HUES64 (cell line): Measurements from ENCODE around the gene ITGB2.

ENCODE experiments used
- H3K27ac ChIP-seq: 2 replicates; pipeline ENCODE4 v1.7.0; 2013; ENCODE audit warnings: low read depth, low read length, inconsistent platforms
- H3K27me3 ChIP-seq: 2 replicates; pipeline ENCODE4 v1.6.1; 2013; ENCODE audit warnings: mild to moderate bottlenecking, low read length; ENCODE audit not compliant: insufficient read depth
- H3K36me3 ChIP-seq: 2 replicates; pipeline ENCODE4 v1.6.1; 2013; ENCODE audit warnings: mild to moderate bottlenecking, low read length; ENCODE audit not compliant: insufficient read depth
- H3K4me1 ChIP-seq: 2 replicates; pipeline ENCODE4 v1.6.1; 2013; ENCODE audit warnings: mild to moderate bottlenecking, low read length, moderate library complexity; ENCODE audit not compliant: insufficient read depth
- H3K4me3 ChIP-seq: 2 replicates; pipeline ENCODE4 v1.5.1; 2013; ENCODE audit warnings: mild to moderate bottlenecking, low read length, moderate library complexity
- H3K9ac ChIP-seq: 2 replicates; pipeline ENCODE4 v1.6.1; 2013; ENCODE audit warnings: mild to moderate bottlenecking, low read depth, low read length
- H3K9me3 ChIP-seq: 2 replicates; pipeline ENCODE4 v1.6.1; 2013; ENCODE audit warnings: low read depth, low read length; ENCODE audit not compliant: insufficient read depth
- WGBS: fragments of 150-250, 120-280 bp; methylation state at CpG from one replicate; pipeline ENCODE4 v1.1.7; 2013; ENCODE audit warnings: missing lambda C conversion rate; 5-methylcytosine and 5-hydroxymethylcytosine counted together

Gene ITGB2

DNA sequence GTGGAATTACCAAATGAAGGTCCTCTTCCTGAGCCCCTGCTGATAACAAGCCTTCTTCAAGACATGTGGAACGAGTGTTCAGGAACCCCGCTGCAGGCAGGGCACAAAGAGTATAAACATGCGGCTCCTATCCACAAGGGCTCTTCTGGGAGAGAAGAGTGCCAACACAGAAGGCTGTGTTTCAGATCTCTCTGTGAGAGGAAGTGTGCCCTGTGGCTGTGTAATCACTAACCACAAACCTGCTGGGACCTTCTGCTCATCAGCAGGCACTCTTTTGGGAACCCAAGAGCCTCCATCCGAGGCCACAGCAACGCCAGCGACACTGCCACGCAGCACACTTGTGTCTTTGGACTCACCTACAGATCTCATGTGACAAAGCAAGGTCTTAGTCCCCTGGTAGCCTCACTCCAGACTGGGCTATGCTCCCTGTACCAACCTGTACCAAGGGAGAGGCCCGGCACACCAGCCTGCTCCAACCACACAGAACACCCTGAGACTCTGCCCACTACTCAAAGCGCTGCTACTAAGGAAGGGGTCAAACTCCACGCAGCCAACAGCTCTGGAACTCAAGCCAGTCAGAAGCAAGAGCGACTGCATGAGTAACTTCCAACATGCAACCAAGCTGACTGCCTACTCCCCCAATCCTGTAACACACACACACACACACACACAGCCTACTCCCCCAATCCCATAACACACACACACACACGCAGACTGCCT lies 55.0 kb downstream of the ITGB2 start:
- peaks cover 42% of the 10 kb centered on the region for H3K36me3 ChIP-seq
- no peak overlapping the region for H3K4me3 ChIP-seq
- peaks cover 30% of the 10 kb centered on the region for H3K4me1 ChIP-seq
- 94% methylated on average over 12 of the region's 12 CpGs for WGBS
- H3K27me3 ChIP-seq: no peaks in the 10 kb centered on the region
- H3K9ac ChIP-seq: no peak overlapping the region
- no peak overlapping the region for H3K27ac ChIP-seq
- no peaks in the 10 kb centered on the region for H3K9me3 ChIP-seq

DNA sequence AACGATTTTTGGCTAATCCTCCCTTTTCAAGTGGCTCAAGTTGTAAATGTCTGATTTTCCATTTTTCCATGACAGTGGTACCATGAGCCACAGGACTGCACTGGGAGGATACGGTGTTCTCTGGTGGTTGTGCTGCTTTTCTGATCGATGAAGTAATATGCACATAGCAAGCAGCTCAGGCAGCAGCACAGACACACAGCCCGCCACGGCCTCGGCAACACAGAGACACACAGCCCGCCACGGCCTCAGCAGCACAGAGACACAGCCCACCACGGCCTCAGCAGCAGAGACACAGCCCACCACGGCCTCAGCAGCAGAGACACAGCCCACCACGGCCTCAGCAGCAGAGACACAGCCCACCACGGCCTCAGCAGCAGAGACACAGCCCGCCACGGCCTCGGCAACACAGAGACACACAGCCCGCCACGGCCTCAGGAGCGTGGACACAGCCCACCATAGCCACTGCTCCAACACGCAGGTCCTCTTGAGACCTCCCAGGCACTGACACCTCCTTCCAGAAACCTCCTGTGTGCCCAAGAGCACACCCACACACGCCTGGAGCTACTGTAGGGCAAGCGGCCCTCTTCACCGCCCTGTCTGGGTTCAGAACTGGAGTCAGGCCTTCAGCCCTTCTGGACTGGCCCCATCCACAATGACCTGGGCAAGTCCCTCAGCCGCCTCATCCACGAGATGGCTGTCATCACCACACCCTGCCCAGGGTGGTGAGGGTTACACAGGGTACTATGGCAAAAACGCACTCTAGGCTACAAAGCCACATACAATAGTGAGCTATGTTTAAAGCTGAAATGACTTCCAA lies 57.6 kb downstream of the ITGB2 start:
- H3K27ac ChIP-seq: no peak overlapping the region
- H3K9me3 ChIP-seq: no peaks in the 10 kb centered on the region
- no peak overlapping the region for H3K9ac ChIP-seq
- no peak overlapping the region for H3K4me3 ChIP-seq
- H3K36me3 ChIP-seq: peaks cover 65% of the 10 kb centered on the region
- no peaks in the 10 kb centered on the region for H3K27me3 ChIP-seq
- peaks cover 17% of the 10 kb centered on the region for H3K4me1 ChIP-seq
- 96% methylated on average over 25 of the region's 25 CpGs for WGBS

DNA sequence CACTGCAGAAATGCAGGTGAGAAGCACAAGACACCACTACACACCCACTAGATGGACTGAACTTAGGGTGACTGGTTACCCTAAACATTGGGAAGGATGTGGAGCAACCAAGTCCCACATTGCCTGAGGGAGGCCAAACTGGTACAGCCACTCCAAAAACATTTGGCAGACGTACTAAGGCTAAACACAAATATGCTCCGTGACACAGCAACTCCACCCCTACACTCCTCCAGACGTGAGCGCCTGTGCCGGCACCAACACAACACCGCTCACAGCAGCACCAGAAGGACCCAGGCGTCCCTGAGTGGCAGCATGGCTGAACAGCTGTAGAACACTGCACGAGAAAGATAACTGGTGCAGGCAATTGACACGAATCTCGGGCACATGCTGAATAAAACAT lies 61.9 kb downstream of the ITGB2 start:
- Histone ChIP-seq H3K27ac (no peak overlapping the region), H3K4me3 (no peak overlapping the region), H3K9ac (no peak overlapping the region), H3K36me3 (peaks cover 78% of the 10 kb centered on the region), H3K4me1 (no peaks in the 10 kb centered on the region), H3K27me3 (no peaks in the 10 kb centered on the region), H3K9me3 (no peaks in the 10 kb centered on the region)
- WGBS: 93% methylated on average over 10 of the region's 10 CpGs

DNA sequence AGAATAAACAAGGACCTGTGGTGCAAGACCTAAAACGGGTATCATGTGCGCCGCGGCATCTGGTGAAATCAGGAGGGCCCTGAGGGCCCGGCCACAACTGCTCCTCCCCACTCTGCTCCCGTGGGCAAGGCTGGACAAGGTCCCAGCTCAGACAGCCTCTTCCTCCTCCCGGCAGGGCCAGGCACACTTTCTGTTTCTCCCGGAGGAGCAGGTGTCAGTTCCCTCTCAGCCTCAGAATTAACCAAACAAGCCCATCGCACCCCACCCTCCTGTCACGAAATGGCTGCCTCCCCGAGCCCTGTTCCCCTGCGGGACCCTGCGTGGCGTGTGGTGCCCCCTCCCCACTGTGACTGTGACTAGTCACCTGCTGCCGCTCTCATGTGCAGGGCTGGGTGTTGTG lies 62.4 kb downstream of the ITGB2 start:
- Histone ChIP-seq H3K9ac (no peak overlapping the region), H3K4me1 (no peaks in the 10 kb centered on the region), H3K36me3 (peaks cover 77% of the 10 kb centered on the region), H3K27ac (no peak overlapping the region), H3K27me3 (no peaks in the 10 kb centered on the region), H3K4me3 (no peak overlapping the region), H3K9me3 (no peaks in the 10 kb centered on the region)
- 95% methylated on average over 15 of the region's 15 CpGs for WGBS

- H3K36me3 ChIP-seq: peaks cover 77% of the 10 kb centered on the region
- 91% methylated on average over 16 of the region's 16 CpGs for WGBS
- H3K9me3 ChIP-seq: no peaks in the 10 kb centered on the region
- H3K4me3 ChIP-seq: no peak overlapping the region
- no peak overlapping the region for H3K9ac ChIP-seq
- no peaks in the 10 kb centered on the region for H3K27me3 ChIP-seq
- H3K4me1 ChIP-seq: no peaks in the 10 kb centered on the region
- H3K27ac ChIP-seq: no peak overlapping the region
These were observed 63.4 kb downstream of the ITGB2 start for GRCh38 chr21:44857127-44857892.

DNA sequence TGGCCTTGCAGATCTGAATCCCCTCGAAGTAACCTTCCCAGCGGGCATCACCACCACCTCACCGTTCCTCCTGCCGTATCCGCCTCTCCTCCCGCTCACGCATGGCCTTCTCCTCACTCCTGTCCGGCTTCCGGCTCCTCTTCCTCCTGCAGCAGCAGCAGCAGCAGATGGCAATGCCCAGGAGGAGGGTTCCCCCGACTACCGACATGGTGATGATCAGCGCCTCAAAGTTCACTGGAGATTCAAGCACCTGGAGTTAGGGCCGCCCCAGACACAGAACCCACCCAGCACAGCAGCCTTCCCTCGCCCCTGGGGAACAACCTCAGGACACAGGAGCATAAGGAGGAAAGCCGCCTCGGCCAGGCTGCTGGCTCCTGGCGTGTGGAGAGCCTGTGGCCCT lies 64.6 kb downstream of the ITGB2 start:
- Histone ChIP-seq H3K9me3 (no peaks in the 10 kb centered on the region), H3K4me3 (no peak overlapping the region), H3K4me1 (no peaks in the 10 kb centered on the region), H3K9ac (no peak overlapping the region), H3K27me3 (no peaks in the 10 kb centered on the region), H3K36me3 (peaks cover 81% of the 10 kb centered on the region), H3K27ac (no peak overlapping the region)
- 96% methylated on average over 17 of the region's 17 CpGs for WGBS

GRCh38 chr21:44855572-44855971 lies 65.1 kb downstream of the ITGB2 start:
- 96% methylated on average over 14 of the region's 14 CpGs for WGBS
- Histone ChIP-seq H3K27ac (no peak overlapping the region), H3K27me3 (no peaks in the 10 kb centered on the region), H3K4me1 (no peaks in the 10 kb centered on the region), H3K36me3 (peaks cover 84% of the 10 kb centered on the region), H3K9ac (no peak overlapping the region), H3K9me3 (no peaks in the 10 kb centered on the region), H3K4me3 (no peak overlapping the region)

- 95% methylated on average over 31 of the region's 31 CpGs for WGBS
- Histone ChIP-seq H3K36me3 (peaks cover 87% of the 10 kb centered on the region), H3K4me3 (no peak overlapping the region), H3K4me1 (no peaks in the 10 kb centered on the region), H3K27ac (no peak overlapping the region), H3K27me3 (no peaks in the 10 kb centered on the region), H3K9me3 (no peaks in the 10 kb centered on the region), H3K9ac (no peak overlapping the region)
These were observed 65.8 kb downstream of the ITGB2 start for GRCh38 chr21:44854664-44855446.

GRCh38 chr21:44854391-44854663 lies 66.4 kb downstream of the ITGB2 start:
- Histone ChIP-seq H3K9ac (no peak overlapping the region), H3K4me1 (no peaks in the 10 kb centered on the region), H3K27me3 (no peaks in the 10 kb centered on the region), H3K36me3 (peaks cover 87% of the 10 kb centered on the region), H3K4me3 (no peak overlapping the region), H3K27ac (no peak overlapping the region), H3K9me3 (no peaks in the 10 kb centered on the region)
- 95% methylated on average over 13 of the region's 14 CpGs for WGBS

DNA sequence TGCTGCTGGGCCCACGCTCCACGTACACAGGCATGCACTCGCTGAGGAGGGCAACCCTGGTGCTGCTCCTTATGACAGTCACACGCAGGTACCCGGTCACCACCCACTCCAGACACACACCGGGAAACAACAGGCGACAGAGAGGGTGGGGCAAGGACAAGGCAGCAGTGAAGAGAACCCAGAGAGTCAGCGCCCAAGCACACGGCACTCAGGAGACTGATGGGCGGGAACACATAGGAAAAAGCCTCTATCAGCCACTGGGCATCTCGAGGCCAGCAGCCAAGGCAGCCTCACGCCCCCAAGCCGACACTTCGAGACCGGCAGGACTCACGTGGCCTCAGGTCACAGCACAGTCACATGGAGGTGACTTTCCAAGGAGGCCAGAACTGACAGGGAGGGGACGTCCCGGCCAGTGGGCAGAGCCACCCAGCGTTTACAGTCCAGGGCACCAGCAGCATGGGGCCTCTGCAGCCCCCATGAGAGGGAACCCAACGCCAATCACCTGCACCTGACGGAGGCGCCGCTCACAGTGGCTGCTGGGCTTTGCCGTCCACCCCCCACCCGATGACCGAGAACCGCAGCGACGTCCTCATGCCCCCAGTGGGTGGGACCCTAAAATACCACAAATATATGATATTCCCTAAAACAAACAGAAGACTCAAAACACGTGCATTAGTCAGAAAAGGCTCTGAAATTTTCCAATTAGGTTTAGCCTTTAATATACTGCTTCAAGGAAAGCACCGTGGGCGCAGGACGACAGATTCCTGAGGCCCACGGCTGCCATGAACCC lies 66.9 kb downstream of the ITGB2 start:
- Histone ChIP-seq H3K36me3 (peaks cover 87% of the 10 kb centered on the region), H3K9ac (no peak overlapping the region)
- WGBS: 95% methylated on average over 34 of the region's 34 CpGs

More for the DNA sequence above, 66.9 kb downstream of the ITGB2 start:
- Histone ChIP-seq H3K27me3 (no peaks in the 10 kb centered on the region), H3K4me1 (no peaks in the 10 kb centered on the region), H3K27ac (no peak overlapping the region), H3K4me3 (no peak overlapping the region), H3K9me3 (no peaks in the 10 kb centered on the region)
